ENCODE results near the gene S100A9. TPM values are rescaled to one million over a fixed set of nuclear protein-coding genes. Genes with fewer than 3 reads are reported as not detected.

S100A9 gene
- total and polyA plus RNA-seq, 10 donors: 947 to 6,984 (median 2,376) TPM

- peaks cover 0 to 27% (median 0%) of the 10 kb centered on the region in 6 donors for H3K36me3 ChIP-seq
- no peak for TF ChIP-seq POLR2A (IDR thresholded peaks at IDR 0.05)
- no peak for TF ChIP-seq CTCF (IDR thresholded peaks at IDR 0.05 in 8 of 11, conservative IDR thresholded peaks at IDR 0.05 in 3 of 11)
- no peak for TF ChIP-seq POLR2AphosphoS5 (IDR thresholded peaks at IDR 0.05)
- peak; percentile 78 for DNase-seq
- peaks cover 4 to 58% (median 13%) of the 10 kb centered on the region in 6 donors for H3K4me1 ChIP-seq
- H3K4me3 ChIP-seq: peak overlapping the region in 2 of 8 donors; percentile 53 to 64
- no peaks in the 10 kb centered on the region for H3K9me3 ChIP-seq
- intact Hi-C loops (cut with DNase I; ENCODE audit: low total_unique reads): loop anchor here (10.0 kb wide), 1 partner anchor 208 kb away; the partner anchor contains the start of gene S100A2
- WGBS, 5 donors: 77 to 88% (median 82%) methylated on average over 8 of the region's 8 CpGs
- peak overlapping the region in 7 of 8 donors; percentile 71 to 95 (median 86) for H3K27ac ChIP-seq
- H3K27me3 ChIP-seq (replicated peaks in 1 of 7): peaks cover 0 to 33% (median 0%) of the 10 kb centered on the region in 7 donors
Observed at GRCh38 chr1:153356392-153357075, 1.1 kb upstream of the S100A9 start.

GRCh38 chr1:153357076-153357852 is 390 bp upstream of the S100A9 start:
- Histone ChIP-seq H3K4me3 (peak overlapping the region in 5 of 8 donors; percentile 1 to 64 (median 50)), H3K9me3 (no peaks in the 10 kb centered on the region), H3K4me1 (peaks cover 4 to 58% (median 14%) of the 10 kb centered on the region in 6 donors), H3K36me3 (peaks cover 0 to 27% (median 0%) of the 10 kb centered on the region in 6 donors), H3K27ac (peak overlapping the region in 7 of 8 donors; percentile 71 to 95 (median 86)), H3K27me3 (replicated peaks in 1 of 7) (peaks cover 0 to 26% (median 0%) of the 10 kb centered on the region in 7 donors)
- peak in 1 of 11 experiments; percentile 10 for TF ChIP-seq CTCF (IDR thresholded peaks at IDR 0.05 in 8 of 11, conservative IDR thresholded peaks at IDR 0.05 in 3 of 11)
- TF ChIP-seq POLR2A (IDR thresholded peaks at IDR 0.05): no peak
- TF ChIP-seq POLR2AphosphoS5 (IDR thresholded peaks at IDR 0.05): peak in 2 of 3 donors; percentile 77 to 80
- intact Hi-C loops (cut with DNase I; ENCODE audit: low total_unique reads): loop anchor here (10.0 kb wide), 1 partner anchor 208 kb away; the partner anchor contains the start of gene S100A2
- 21 to 41% (median 32%) methylated on average over 10 of the region's 10 CpGs for WGBS, 5 donors
- peak; percentile 93 for DNase-seq

- intact Hi-C loops (cut with DNase I; ENCODE audit: low total_unique reads): loop anchor here (10.0 kb wide), 1 partner anchor 206 kb away; the partner anchor contains the start of gene S100A2
- no peak for TF ChIP-seq POLR2A (IDR thresholded peaks at IDR 0.05)
- no peak for TF ChIP-seq CTCF (IDR thresholded peaks at IDR 0.05 in 8 of 11, conservative IDR thresholded peaks at IDR 0.05 in 3 of 11)
- no peak for TF ChIP-seq POLR2AphosphoS5 (IDR thresholded peaks at IDR 0.05)
- H3K27me3 ChIP-seq (replicated peaks in 1 of 7): peaks cover 0 to 14% (median 0%) of the 10 kb centered on the region in 7 donors
- 71 to 92% (median 87%) methylated on average over 3 of the region's 3 CpGs for WGBS, 5 donors
- peaks cover 0 to 27% (median 0%) of the 10 kb centered on the region in 6 donors for H3K36me3 ChIP-seq
- H3K27ac ChIP-seq: peak overlapping the region in 7 of 8 donors; percentile 71 to 95 (median 86)
- H3K4me1 ChIP-seq: peaks cover 4 to 53% (median 15%) of the 10 kb centered on the region in 6 donors
- H3K9me3 ChIP-seq: no peaks in the 10 kb centered on the region
- H3K4me3 ChIP-seq: peak overlapping the region in 6 of 8 donors; percentile 29 to 64 (median 42)
- peak; percentile 35 for DNase-seq
Observed at GRCh38 chr1:153358691-153358975, 979 bp downstream of the S100A9 start.
